ENCODE data around the gene CBR1. TPM values are rescaled to one million over a fixed set of nuclear protein-coding genes. Genes with fewer than 3 reads are reported as not detected.

Gene CBR1
- total RNA-seq, 1 experiment from 2014 or later, result 27.8 TPM

- intact Hi-C loops (cut with micrococcal nuclease; ENCODE audit: unreplicated experiment), result loop anchor here (10.0 kb wide), 1 partner anchor 78 kb away; no protein-coding TSS in a partner anchor
- Histone ChIP-seq H3K27ac (ENCODE audit: low read length) (no peak overlapping the region), H3K4me3 (ENCODE audit: low read depth in 2 of 2, low read length in 2 of 2) (no peak overlapping the region), H3K4me1 (ENCODE audit: control insufficient read depth, insufficient read depth, low read length) (no peaks in the 10 kb centered on the region), H3K36me3 (ENCODE audit: control insufficient read depth, insufficient read depth, low read length) (no peaks in the 10 kb centered on the region), H3K9me3 (ENCODE audit: control insufficient read depth, insufficient read depth, low read depth, low read length) (no peaks in the 10 kb centered on the region), H3K27me3 (ENCODE audit: control insufficient read depth, insufficient read depth, low read length) (no peaks in the 10 kb centered on the region)
- no peak for DNase-seq (ENCODE audit: low read depth, low spot score)
- no TSS peak for BruUV-seq (replicated peaks)
- ChIA-PET CTCF (no interaction called here), POLR2A (interaction anchor here (0.6 kb wide), 1 partner anchor 26 kb away, joined by 3 read pairs; no protein-coding TSS in a partner anchor)
- TF ChIP-seq, protein P1, sequence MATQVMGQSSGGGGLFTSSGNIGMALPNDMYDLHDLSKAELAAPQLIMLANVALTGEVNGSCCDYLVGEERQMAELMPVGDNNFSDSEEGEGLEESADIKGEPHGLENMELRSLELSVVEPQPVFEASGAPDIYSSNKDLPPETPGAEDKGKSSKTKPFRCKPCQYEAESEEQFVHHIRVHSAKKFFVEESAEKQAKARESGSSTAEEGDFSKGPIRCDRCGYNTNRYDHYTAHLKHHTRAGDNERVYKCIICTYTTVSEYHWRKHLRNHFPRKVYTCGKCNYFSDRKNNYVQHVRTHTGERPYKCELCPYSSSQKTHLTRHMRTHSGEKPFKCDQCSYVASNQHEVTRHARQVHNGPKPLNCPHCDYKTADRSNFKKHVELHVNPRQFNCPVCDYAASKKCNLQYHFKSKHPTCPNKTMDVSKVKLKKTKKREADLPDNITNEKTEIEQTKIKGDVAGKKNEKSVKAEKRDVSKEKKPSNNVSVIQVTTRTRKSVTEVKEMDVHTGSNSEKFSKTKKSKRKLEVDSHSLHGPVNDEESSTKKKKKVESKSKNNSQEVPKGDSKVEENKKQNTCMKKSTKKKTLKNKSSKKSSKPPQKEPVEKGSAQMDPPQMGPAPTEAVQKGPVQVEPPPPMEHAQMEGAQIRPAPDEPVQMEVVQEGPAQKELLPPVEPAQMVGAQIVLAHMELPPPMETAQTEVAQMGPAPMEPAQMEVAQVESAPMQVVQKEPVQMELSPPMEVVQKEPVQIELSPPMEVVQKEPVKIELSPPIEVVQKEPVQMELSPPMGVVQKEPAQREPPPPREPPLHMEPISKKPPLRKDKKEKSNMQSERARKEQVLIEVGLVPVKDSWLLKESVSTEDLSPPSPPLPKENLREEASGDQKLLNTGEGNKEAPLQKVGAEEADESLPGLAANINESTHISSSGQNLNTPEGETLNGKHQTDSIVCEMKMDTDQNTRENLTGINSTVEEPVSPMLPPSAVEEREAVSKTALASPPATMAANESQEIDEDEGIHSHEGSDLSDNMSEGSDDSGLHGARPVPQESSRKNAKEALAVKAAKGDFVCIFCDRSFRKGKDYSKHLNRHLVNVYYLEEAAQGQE (IDR thresholded peaks at IDR 0.05; ENCODE audit: insufficient read depth in 1 of 2, low read depth in 2 of 2, low read length in 1 of 2), result no peak
- TF ChIP-seq POLR2AphosphoS5 (IDR thresholded peaks at IDR 0.05; ENCODE audit: low read depth, low read length) (no peak), CTCF (IDR thresholded peaks at IDR 0.05) (no peak), TCF7L2 (IDR thresholded peaks at IDR 0.05; ENCODE audit: low read depth, low read length) (no peak), SIN3A (IDR thresholded peaks at IDR 0.05; ENCODE audit: borderline replicate concordance, insufficient read depth, low read depth, low read length) (no peak)
- no peak for ATAC-seq
- in situ Hi-C loops (cut with HindIII; ENCODE audit: low pct_unique_long_range_greater_than_20kb, low sequenced_read_pairs), result no loop called here
These were observed 47.3 kb upstream of the CBR1 start for GRCh38 chr21:36022427-36023091.

- DNase-seq (ENCODE audit: low read depth, low spot score) (no peak), ATAC-seq (no peak)
- CTCF ChIA-PET, result no interaction called here
- intact Hi-C loops (cut with micrococcal nuclease; ENCODE audit: unreplicated experiment), result loop anchor here (10.0 kb wide), 1 partner anchor 78 kb away; no protein-coding TSS in a partner anchor
- Histone ChIP-seq H3K4me1 (ENCODE audit: control insufficient read depth, insufficient read depth, low read length) (no peaks in the 10 kb centered on the region), H3K27me3 (ENCODE audit: control insufficient read depth, insufficient read depth, low read length) (no peaks in the 10 kb centered on the region), H3K27ac (ENCODE audit: low read length) (no peak overlapping the region), H3K36me3 (ENCODE audit: control insufficient read depth, insufficient read depth, low read length) (no peaks in the 10 kb centered on the region), H3K9me3 (ENCODE audit: control insufficient read depth, insufficient read depth, low read depth, low read length) (no peaks in the 10 kb centered on the region), H3K4me3 (ENCODE audit: low read depth in 2 of 2, low read length in 2 of 2) (no peak overlapping the region)
- TF ChIP-seq TCF7L2 (IDR thresholded peaks at IDR 0.05; ENCODE audit: low read depth, low read length), result no peak
- BruUV-seq (replicated peaks), result no TSS peak
- in situ Hi-C loops (cut with HindIII; ENCODE audit: low pct_unique_long_range_greater_than_20kb, low sequenced_read_pairs), result no loop called here
- POLR2A ChIA-PET, result interaction anchor here (0.6 kb wide), 1 partner anchor 26 kb away, joined by 3 read pairs; no protein-coding TSS in a partner anchor
These were observed 46.7 kb upstream of the CBR1 start for GRCh38 chr21:36023092-36023480.

DNA sequence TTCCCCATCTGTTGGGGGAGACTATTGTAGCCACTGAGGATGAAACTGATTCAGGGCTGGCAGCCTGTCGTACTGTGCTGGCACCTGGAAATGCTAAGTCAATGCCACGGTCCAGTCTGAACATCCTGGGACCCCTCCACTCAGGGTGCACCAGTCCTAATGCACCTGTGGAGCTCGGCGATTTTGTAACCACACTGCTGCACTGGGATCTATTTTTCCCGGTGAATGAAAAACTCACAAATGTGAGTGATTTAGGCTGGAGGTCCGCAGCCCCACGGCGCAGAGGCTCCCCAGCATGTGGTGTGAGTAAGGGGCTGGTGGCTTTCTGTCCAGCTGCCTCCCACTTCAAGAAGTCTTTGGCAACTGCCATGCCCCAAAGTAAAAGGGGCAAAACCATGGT is 45.0 kb upstream of the CBR1 start:
- H3K27ac ChIP-seq (ENCODE audit: low read length), result no peak overlapping the region
- intact Hi-C loops (cut with micrococcal nuclease; ENCODE audit: unreplicated experiment), result loop anchor here (10.0 kb wide), 1 partner anchor 80 kb away; no protein-coding TSS in a partner anchor
- DNase-seq (ENCODE audit: low read depth, low spot score), result no peak
- in situ Hi-C loops (cut with HindIII; ENCODE audit: low pct_unique_long_range_greater_than_20kb, low sequenced_read_pairs), result no loop called here
- H3K27me3 ChIP-seq (ENCODE audit: control insufficient read depth, insufficient read depth, low read length), result no peaks in the 10 kb centered on the region
- H3K36me3 ChIP-seq (ENCODE audit: control insufficient read depth, insufficient read depth, low read length), result no peaks in the 10 kb centered on the region
- ChIA-PET POLR2A (no interaction called here), CTCF (interaction anchor here (0.6 kb wide), 1 partner anchor 39 kb away, joined by 3 read pairs; no protein-coding TSS in a partner anchor)
- no peaks in the 10 kb centered on the region for H3K9me3 ChIP-seq (ENCODE audit: control insufficient read depth, insufficient read depth, low read depth, low read length)
- no peak for TF ChIP-seq CTCF (IDR thresholded peaks at IDR 0.05)
- no peak for TF ChIP-seq SIN3A (IDR thresholded peaks at IDR 0.05; ENCODE audit: borderline replicate concordance, insufficient read depth, low read depth, low read length)
- TF ChIP-seq, protein P1 (IDR thresholded peaks at IDR 0.05; ENCODE audit: insufficient read depth in 1 of 2, low read depth in 2 of 2, low read length in 1 of 2), result no peak
- ATAC-seq, result no peak
- no TSS peak for BruUV-seq (replicated peaks)
- H3K4me1 ChIP-seq (ENCODE audit: control insufficient read depth, insufficient read depth, low read length), result no peaks in the 10 kb centered on the region
- no peak overlapping the region for H3K4me3 ChIP-seq (ENCODE audit: low read depth in 2 of 2, low read length in 2 of 2)

Data from Panc1 (cell line).